ENCODE measurements around the gene RASL12. TPM values are rescaled to one million over a fixed set of nuclear protein-coding genes. Genes with fewer than 3 reads are reported as not detected.

The RASL12 gene
- total and polyA plus RNA-seq, 7 donors, result 2.5 to 6.3 (median 3.0) TPM

DNA sequence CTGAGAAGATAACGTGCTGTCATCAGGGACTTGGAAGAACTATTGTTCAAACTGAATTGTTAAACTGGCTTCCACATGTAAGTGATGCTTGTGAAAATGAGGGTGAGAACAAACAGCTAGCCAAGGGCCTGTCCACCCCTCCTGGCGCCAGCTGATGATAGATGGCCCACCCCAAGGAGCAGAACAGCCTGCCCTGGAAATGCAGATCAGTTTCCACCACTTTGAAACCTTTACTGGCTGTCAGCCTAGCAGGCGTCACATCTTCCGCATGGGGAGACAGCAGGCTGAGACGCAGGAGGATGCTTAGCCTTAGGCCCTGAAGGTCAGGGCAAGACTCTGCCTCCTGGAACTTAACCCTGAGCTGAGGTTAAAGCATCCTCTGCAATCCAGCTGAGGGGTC, 29.0 kb downstream of the RASL12 start:
- Histone ChIP-seq H3K4me3 (no peak overlapping the region), H3K27ac (no peak overlapping the region), H3K4me1 (peaks cover under 1% of the 10 kb centered on the region), H3K9me3 (no peaks in the 10 kb centered on the region), H3K27me3 (ENCODE audit: insufficient read depth in 3 of 3, low read length in 2 of 3) (no peaks in the 10 kb centered on the region), H3K36me3 (ENCODE audit: insufficient read depth in 1 of 2, low read depth in 1 of 2) (no peaks in the 10 kb centered on the region)
- intact Hi-C loops (cut with DNase I), result loop anchor here in 1 of 2 donors (10.0 kb wide), 1 partner anchor 256 kb away; the partner anchor contains the start of gene RNU5A-1
- DNase-seq (no peak), ATAC-seq (no peak)
- 63 to 70% (median 64%) methylated on average over 5 of the region's 5 CpGs for WGBS, 3 donors
- TF ChIP-seq, protein P1, sequence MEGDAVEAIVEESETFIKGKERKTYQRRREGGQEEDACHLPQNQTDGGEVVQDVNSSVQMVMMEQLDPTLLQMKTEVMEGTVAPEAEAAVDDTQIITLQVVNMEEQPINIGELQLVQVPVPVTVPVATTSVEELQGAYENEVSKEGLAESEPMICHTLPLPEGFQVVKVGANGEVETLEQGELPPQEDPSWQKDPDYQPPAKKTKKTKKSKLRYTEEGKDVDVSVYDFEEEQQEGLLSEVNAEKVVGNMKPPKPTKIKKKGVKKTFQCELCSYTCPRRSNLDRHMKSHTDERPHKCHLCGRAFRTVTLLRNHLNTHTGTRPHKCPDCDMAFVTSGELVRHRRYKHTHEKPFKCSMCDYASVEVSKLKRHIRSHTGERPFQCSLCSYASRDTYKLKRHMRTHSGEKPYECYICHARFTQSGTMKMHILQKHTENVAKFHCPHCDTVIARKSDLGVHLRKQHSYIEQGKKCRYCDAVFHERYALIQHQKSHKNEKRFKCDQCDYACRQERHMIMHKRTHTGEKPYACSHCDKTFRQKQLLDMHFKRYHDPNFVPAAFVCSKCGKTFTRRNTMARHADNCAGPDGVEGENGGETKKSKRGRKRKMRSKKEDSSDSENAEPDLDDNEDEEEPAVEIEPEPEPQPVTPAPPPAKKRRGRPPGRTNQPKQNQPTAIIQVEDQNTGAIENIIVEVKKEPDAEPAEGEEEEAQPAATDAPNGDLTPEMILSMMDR (IDR thresholded peaks at IDR 0.05), result no peak

DNA sequence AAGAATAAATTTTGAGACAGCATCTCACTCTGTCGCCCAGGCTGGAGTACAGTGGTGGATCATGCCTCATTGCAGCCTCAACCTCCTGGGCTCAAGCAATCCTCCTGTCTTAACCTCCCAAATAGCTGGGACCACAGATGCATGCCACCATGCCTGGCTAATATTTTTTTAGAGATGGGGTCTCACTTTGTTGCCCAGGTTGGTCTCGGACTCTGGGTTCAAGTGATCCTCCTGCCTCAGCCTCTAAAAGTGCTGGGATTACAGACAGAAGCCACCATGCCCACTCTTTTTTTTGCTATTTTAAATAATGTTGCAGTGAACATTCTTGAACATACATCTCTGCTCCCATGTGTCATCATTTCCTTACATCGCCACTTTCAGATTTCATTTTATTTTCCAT, 29.4 kb downstream of the RASL12 start:
- Histone ChIP-seq H3K27me3 (ENCODE audit: insufficient read depth in 3 of 3, low read length in 2 of 3) (no peaks in the 10 kb centered on the region), H3K36me3 (ENCODE audit: insufficient read depth in 1 of 2, low read depth in 1 of 2) (no peaks in the 10 kb centered on the region), H3K9me3 (no peaks in the 10 kb centered on the region), H3K4me3 (no peak overlapping the region), H3K27ac (no peak overlapping the region), H3K4me1 (peaks cover 5% of the 10 kb centered on the region)
- WGBS, 3 donors, result 95 to 97% (median 96%) methylated on average over 3 of the region's 3 CpGs
- intact Hi-C loops (cut with DNase I), result loop anchor here in 1 of 2 donors (10.0 kb wide), 1 partner anchor 256 kb away; the partner anchor contains the start of gene RNU5A-1
- ATAC-seq, result no peak
- DNase-seq, result no peak
- TF ChIP-seq, protein P1 (IDR thresholded peaks at IDR 0.05), result no peak

DNA sequence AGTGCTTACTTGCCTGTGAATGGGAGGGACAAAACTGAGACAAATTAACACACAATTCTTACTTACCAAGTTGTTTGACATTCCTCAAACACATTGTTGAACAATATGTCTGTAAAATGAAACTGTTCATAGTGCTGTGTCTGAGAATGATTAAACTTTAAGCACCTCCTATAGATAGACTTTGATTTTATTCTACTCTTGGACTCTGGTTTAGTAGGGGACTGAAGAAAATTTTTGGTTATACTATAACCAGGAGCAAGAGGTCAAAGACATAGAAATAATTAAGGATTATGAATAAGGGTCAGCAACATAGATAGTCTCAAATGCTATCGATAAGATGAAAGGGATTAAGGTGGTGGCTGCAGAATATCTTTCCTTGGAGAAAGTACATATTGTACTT, 30.5 kb downstream of the RASL12 start:
- DNase-seq, result no peak
- Histone ChIP-seq H3K9me3 (no peaks in the 10 kb centered on the region), H3K27ac (no peak overlapping the region), H3K4me3 (no peak overlapping the region), H3K36me3 (ENCODE audit: insufficient read depth in 1 of 2, low read depth in 1 of 2) (no peaks in the 10 kb centered on the region), H3K4me1 (peaks cover 5% of the 10 kb centered on the region), H3K27me3 (ENCODE audit: insufficient read depth in 3 of 3, low read length in 2 of 3) (no peaks in the 10 kb centered on the region)
- WGBS, 3 donors, result 87 to 96% (median 88%) methylated on average over 1 of the region's 1 CpG
- intact Hi-C loops (cut with DNase I), result loop anchor here in 1 of 2 donors (10.0 kb wide), 1 partner anchor 257 kb away; the partner anchor contains the start of gene RNU5A-1
- TF ChIP-seq, protein P1 (IDR thresholded peaks at IDR 0.05), result no peak
- no peak for ATAC-seq

DNA sequence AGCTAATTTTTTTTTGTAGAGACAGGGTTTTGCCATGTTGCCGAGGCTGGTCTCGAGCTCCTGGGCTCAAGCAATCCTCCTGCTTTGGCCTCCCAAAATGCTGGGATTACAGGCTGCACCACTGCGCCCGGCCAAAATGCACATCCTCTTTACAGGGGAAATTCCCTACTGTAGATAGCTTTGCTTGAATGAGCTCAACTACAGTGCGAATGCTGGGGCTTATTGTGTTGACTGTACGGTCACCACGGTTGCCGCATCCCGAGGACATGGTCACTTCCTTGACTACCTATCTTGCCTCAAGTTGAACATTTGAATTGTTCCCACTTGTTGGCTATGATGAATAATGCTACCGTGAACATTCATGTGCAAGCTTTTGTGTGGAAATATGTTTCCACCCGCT, 33.1 kb downstream of the RASL12 start:
- Histone ChIP-seq H3K27ac (no peak overlapping the region), H3K36me3 (ENCODE audit: insufficient read depth in 1 of 2, low read depth in 1 of 2) (no peaks in the 10 kb centered on the region), H3K4me3 (no peak overlapping the region), H3K4me1 (peaks cover 5% of the 10 kb centered on the region), H3K27me3 (ENCODE audit: insufficient read depth in 3 of 3, low read length in 2 of 3) (no peaks in the 10 kb centered on the region), H3K9me3 (no peaks in the 10 kb centered on the region)
- TF ChIP-seq, protein P1 (IDR thresholded peaks at IDR 0.05), result no peak
- WGBS, 3 donors, result 88 to 91% (median 90%) methylated on average over 11 of the region's 11 CpGs
- intact Hi-C loops (cut with DNase I), result loop anchor here in 1 of 2 donors (10.0 kb wide), 1 partner anchor 260 kb away; the partner anchor contains the start of gene RNU5A-1
- DNase-seq, result no peak
- no peak for ATAC-seq

All from psoas muscle (tissue), 8 donors.